ENCODE measurements around the gene SYCP2L.
"Not testable (repeated sequence)": the region's sequence is repeated elsewhere in the genome, so short reads cannot be mapped to it uniquely, and the experiment has no call there.

Gene SYCP2L

GRCh38 chr6:10852361-10852960 lies 34.4 kb upstream of the SYCP2L start:
- Histone ChIP-seq H3K4me3 (no peak overlapping the region), H3K9me3 (ENCODE audit: low read depth, low read length) (no peaks in the 10 kb centered on the region), H3K36me3 (ENCODE audit: insufficient read depth, low read length) (no peaks in the 10 kb centered on the region), H3K9ac (ENCODE audit: insufficient read length) (no peak overlapping the region), H3K27ac (no peak overlapping the region)
- no peak for DNase-seq (ENCODE audit: low read depth, low spot score)
- TF ChIP-seq FOXP2 (optimal IDR thresholded peaks at IDR 0.05; ENCODE audit: control extremely low read depth, extremely low read length, insufficient read depth) (no peak), EZH2 (IDR thresholded peaks at IDR 0.05) (no peak), POLR2AphosphoS5 (IDR thresholded peaks at IDR 0.05; ENCODE audit: borderline replicate concordance, low read depth, low read length) (no peak)

DNA sequence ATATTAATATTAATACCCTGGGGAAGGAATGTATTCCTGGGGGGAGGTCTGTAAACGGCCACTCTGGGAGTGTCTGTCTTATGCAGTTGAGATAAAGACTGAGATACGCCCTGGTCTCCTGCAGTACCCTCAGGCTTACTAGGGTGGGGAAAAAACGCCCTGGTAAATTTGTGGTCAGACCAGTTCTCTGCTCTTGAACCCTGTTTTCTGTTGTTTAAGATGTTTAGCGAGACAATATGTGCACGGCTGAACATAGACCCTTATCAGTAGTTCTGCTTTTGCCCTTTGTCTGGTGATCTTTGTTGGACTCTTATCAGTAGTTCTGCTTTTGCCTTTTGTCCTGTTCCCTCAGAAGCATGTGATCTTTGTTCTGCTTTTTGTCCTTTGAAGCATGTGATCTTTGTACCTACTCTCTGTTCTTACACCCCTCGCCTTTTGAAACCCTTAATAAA lies 33.0 kb upstream of the SYCP2L start:
- H3K9me3 ChIP-seq (ENCODE audit: low read depth, low read length); H3K4me3 ChIP-seq; H3K27ac ChIP-seq; DNase-seq (ENCODE audit: low read depth, low spot score); H3K36me3 ChIP-seq (ENCODE audit: insufficient read depth, low read length); H3K9ac ChIP-seq (ENCODE audit: insufficient read length): not testable (repeated sequence)

DNA sequence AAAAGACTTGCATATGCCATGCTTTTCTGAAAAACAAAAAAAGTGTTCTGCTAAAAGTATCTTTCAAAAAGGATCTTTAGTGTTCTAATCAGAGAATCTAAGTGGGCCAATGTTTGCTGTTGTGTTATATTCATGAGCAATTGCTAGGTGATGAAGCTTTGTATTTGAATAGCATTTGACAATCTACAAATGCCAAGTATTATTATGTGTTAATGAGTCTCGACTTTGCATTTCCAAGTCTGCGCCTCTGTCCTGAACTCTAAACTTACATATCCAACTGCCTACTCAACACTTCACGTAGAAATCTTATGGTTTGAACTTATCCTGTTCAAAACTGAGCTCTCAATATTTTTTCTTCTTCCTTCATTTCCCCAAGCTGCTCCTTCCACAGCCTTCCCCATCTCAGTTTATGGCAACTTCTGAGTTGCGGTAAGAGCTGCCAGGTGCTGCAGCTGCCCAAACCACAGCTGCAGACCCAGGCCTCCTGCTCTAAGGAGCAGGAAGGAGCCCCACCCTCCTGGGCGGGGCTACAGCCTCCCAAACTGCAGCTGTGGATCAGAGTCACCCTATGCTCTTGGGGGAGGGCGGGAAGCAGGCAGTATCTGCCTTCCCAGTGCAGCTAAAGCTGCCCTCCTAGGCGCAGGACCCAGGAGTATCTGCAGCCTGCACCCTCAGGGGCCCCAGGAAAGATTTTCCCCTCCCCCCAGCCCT lies 31.8 kb upstream of the SYCP2L start:
- DNase-seq (ENCODE audit: low read depth, low spot score), result no peak
- H3K9ac ChIP-seq (ENCODE audit: insufficient read length), result no peak overlapping the region
- no peak overlapping the region for H3K27ac ChIP-seq
- no peaks in the 10 kb centered on the region for H3K9me3 ChIP-seq (ENCODE audit: low read depth, low read length)
- H3K4me3 ChIP-seq, result no peak overlapping the region
- no peak for TF ChIP-seq FOXP2 (optimal IDR thresholded peaks at IDR 0.05; ENCODE audit: control extremely low read depth, extremely low read length, insufficient read depth)
- no peak for TF ChIP-seq POLR2AphosphoS5 (IDR thresholded peaks at IDR 0.05; ENCODE audit: borderline replicate concordance, low read depth, low read length)
- TF ChIP-seq EZH2 (IDR thresholded peaks at IDR 0.05), result no peak
- no peaks in the 10 kb centered on the region for H3K36me3 ChIP-seq (ENCODE audit: insufficient read depth, low read length)

DNA sequence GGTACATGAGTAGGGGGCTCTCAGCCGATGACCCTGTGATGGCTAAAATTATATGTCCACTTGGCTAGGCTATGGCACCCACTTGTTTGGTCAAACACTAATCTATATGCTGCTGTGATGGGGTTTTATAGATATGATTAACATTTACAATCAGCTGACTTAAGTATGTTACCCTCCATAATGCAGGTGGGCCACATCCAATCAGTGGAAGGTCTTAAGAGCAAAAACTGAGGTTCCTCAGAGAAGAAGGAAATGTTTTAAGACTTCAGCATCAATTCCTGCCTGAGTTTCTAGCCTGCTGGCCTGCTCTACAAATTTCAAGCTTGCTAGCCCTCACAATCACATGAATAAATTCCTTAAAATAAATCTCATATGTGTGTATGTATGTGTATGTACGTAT lies 29.6 kb upstream of the SYCP2L start:
- Histone ChIP-seq H3K4me3 (no peak overlapping the region), H3K36me3 (ENCODE audit: insufficient read depth, low read length) (no peaks in the 10 kb centered on the region), H3K9me3 (ENCODE audit: low read depth, low read length) (no peaks in the 10 kb centered on the region), H3K27ac (no peak overlapping the region), H3K9ac (ENCODE audit: insufficient read length) (no peak overlapping the region)
- TF ChIP-seq EZH2 (IDR thresholded peaks at IDR 0.05) (no peak), POLR2AphosphoS5 (IDR thresholded peaks at IDR 0.05; ENCODE audit: borderline replicate concordance, low read depth, low read length) (no peak)
- no peak for DNase-seq (ENCODE audit: low read depth, low spot score)

DNA sequence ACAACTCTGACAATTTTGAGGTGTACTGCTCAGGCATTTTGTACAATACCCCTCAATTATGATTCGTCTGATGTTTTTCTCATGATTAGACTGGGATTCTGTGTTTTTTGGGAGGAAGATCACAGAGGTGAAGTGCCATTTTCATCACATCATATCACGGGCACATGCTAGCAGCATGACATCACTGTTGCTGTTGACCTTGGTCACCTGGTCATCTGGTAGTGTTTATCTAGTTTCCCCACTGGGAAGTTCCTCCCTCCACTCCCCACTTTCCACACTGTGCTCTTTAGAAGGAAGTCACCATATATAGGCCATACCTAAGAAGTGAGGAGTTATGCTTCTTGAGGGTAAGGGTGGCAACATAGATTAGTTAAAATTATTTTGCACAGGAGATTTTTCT lies 25.8 kb upstream of the SYCP2L start:
- H3K27ac ChIP-seq, result no peak overlapping the region
- H3K9me3 ChIP-seq (ENCODE audit: low read depth, low read length), result no peaks in the 10 kb centered on the region
- H3K36me3 ChIP-seq (ENCODE audit: insufficient read depth, low read length), result no peaks in the 10 kb centered on the region
- H3K9ac ChIP-seq (ENCODE audit: insufficient read length), result no peak overlapping the region
- TF ChIP-seq FOXP2 (optimal IDR thresholded peaks at IDR 0.05; ENCODE audit: control extremely low read depth, extremely low read length, insufficient read depth), result no peak
- H3K4me3 ChIP-seq, result no peak overlapping the region
- DNase-seq (ENCODE audit: low read depth, low spot score), result no peak

DNA sequence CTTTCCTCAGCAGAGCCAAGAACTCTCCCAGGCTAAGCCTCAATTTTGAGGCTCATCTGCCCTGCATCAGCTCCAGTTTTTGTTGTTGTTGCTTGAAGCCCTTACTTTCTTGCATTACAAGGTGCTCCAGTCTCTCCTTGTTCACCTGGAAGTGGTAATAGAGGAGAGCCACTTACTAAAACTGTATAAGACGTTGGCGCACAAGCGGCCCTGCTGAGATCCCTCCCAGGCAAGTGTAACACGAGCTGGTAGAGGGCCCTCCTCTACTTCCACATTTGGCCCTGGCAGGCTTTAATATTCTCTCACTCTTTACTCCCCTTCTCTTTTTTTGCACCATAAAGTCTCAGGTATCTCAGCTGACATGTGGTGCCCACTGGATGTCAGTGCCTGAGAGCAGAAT lies 24.5 kb upstream of the SYCP2L start:
- no peak for TF ChIP-seq POLR2AphosphoS5 (IDR thresholded peaks at IDR 0.05; ENCODE audit: borderline replicate concordance, low read depth, low read length)
- TF ChIP-seq FOXP2 (optimal IDR thresholded peaks at IDR 0.05; ENCODE audit: control extremely low read depth, extremely low read length, insufficient read depth), result no peak
- TF ChIP-seq EZH2 (IDR thresholded peaks at IDR 0.05), result no peak
- no peak for DNase-seq (ENCODE audit: low read depth, low spot score)
- H3K9ac ChIP-seq (ENCODE audit: insufficient read length), result no peak overlapping the region
- no peak overlapping the region for H3K27ac ChIP-seq
- no peak overlapping the region for H3K4me3 ChIP-seq
- H3K36me3 ChIP-seq (ENCODE audit: insufficient read depth, low read length), result no peaks in the 10 kb centered on the region
- no peaks in the 10 kb centered on the region for H3K9me3 ChIP-seq (ENCODE audit: low read depth, low read length)

- not testable (repeated sequence) for H3K9me3 ChIP-seq (ENCODE audit: low read depth, low read length); H3K36me3 ChIP-seq (ENCODE audit: insufficient read depth, low read length); H3K27ac ChIP-seq; DNase-seq (ENCODE audit: low read depth, low spot score); H3K9ac ChIP-seq (ENCODE audit: insufficient read length); H3K4me3 ChIP-seq
Observed at GRCh38 chr6:10863031-10863430, 23.8 kb upstream of the SYCP2L start.

GRCh38 chr6:10866709-10867108 lies 20.1 kb upstream of the SYCP2L start:
- not testable (repeated sequence) for H3K9me3 ChIP-seq (ENCODE audit: low read depth, low read length); H3K27ac ChIP-seq; H3K4me3 ChIP-seq; H3K9ac ChIP-seq (ENCODE audit: insufficient read length); DNase-seq (ENCODE audit: low read depth, low spot score); H3K36me3 ChIP-seq (ENCODE audit: insufficient read depth, low read length)

DNA sequence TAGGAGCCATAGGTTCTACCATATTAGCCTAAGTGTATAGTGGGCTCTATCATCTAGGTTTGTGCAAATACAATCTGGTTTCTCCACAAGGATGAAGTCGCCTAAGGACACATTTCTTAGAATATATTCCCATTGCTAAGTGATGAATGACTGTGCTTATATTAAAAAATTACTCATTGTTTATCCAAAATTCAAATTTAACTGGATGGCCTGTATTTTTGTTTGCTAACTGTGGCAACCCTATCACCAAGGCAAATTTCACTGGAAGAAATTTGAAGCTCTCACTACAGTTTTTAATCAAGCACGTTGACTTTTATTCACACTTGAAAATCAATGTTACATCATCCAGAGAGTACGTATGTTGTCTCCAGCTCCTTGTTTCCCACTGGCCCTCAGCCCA lies 18.9 kb upstream of the SYCP2L start:
- Histone ChIP-seq H3K4me3 (no peak overlapping the region), H3K9me3 (ENCODE audit: low read depth, low read length) (no peaks in the 10 kb centered on the region), H3K36me3 (ENCODE audit: insufficient read depth, low read length) (no peaks in the 10 kb centered on the region), H3K27ac (no peak overlapping the region), H3K9ac (ENCODE audit: insufficient read length) (no peak overlapping the region)
- no peak for DNase-seq (ENCODE audit: low read depth, low spot score)
- TF ChIP-seq POLR2AphosphoS5 (IDR thresholded peaks at IDR 0.05; ENCODE audit: borderline replicate concordance, low read depth, low read length) (no peak), FOXP2 (optimal IDR thresholded peaks at IDR 0.05; ENCODE audit: control extremely low read depth, extremely low read length, insufficient read depth) (no peak), EZH2 (IDR thresholded peaks at IDR 0.05) (no peak)

Measured in SK-N-MC (cell line).